ENCODE data around the gene FAM168B.

Gene FAM168B

GRCh38 chr2:131029812-131030211 is 63.4 kb downstream of the FAM168B start:
- peaks cover 7% of the 10 kb centered on the region for H3K4me1 Mint-ChIP-seq
- H3K4me3 Mint-ChIP-seq: no peak overlapping the region
- no peaks in the 10 kb centered on the region for H3K36me3 Mint-ChIP-seq
- peaks cover 20% of the 10 kb centered on the region for H3K27me3 Mint-ChIP-seq
- no peak overlapping the region for H3K27ac Mint-ChIP-seq
- H3K9me3 Mint-ChIP-seq: peaks cover 8% of the 10 kb centered on the region

GRCh38 chr2:131027566-131028528 is 65.4 kb downstream of the FAM168B start:
- peaks cover 20% of the 10 kb centered on the region for H3K27me3 Mint-ChIP-seq
- no peaks in the 10 kb centered on the region for H3K36me3 Mint-ChIP-seq
- peaks cover 8% of the 10 kb centered on the region for H3K9me3 Mint-ChIP-seq
- H3K4me3 Mint-ChIP-seq: no peak overlapping the region
- no peak overlapping the region for H3K27ac Mint-ChIP-seq
- H3K4me1 Mint-ChIP-seq: no peaks in the 10 kb centered on the region

DNA sequence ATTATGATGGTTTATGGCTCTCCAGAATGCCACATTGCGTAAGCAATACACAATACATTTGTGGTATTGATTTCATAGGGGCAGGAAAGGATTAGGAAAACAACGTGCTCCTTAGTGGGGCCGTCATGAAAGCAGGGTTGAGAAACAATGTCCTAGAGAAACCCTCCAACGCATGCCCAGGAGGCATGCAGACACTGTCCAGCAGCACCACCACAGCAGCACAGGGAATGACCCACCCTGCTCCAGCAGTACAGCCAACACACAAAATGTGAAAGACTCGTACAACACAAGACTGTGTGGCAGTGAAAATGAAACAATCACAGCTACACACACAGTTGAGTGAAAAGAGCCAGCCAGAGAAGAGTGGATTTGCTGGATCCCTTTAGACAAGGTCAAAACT is 66.3 kb downstream of the FAM168B start:
- H3K9me3 Mint-ChIP-seq: peaks cover 8% of the 10 kb centered on the region
- peaks cover 22% of the 10 kb centered on the region for H3K27me3 Mint-ChIP-seq
- H3K36me3 Mint-ChIP-seq: no peaks in the 10 kb centered on the region
- no peak overlapping the region for H3K4me3 Mint-ChIP-seq
- no peaks in the 10 kb centered on the region for H3K4me1 Mint-ChIP-seq
- no peak overlapping the region for H3K27ac Mint-ChIP-seq

GRCh38 chr2:131023758-131024157 is 69.5 kb downstream of the FAM168B start:
- peaks cover 23% of the 10 kb centered on the region for H3K27me3 Mint-ChIP-seq
- H3K27ac Mint-ChIP-seq: no peak overlapping the region
- H3K4me3 Mint-ChIP-seq: no peak overlapping the region
- H3K9me3 Mint-ChIP-seq: peaks cover 8% of the 10 kb centered on the region
- H3K4me1 Mint-ChIP-seq: no peaks in the 10 kb centered on the region
- no peaks in the 10 kb centered on the region for H3K36me3 Mint-ChIP-seq

DNA sequence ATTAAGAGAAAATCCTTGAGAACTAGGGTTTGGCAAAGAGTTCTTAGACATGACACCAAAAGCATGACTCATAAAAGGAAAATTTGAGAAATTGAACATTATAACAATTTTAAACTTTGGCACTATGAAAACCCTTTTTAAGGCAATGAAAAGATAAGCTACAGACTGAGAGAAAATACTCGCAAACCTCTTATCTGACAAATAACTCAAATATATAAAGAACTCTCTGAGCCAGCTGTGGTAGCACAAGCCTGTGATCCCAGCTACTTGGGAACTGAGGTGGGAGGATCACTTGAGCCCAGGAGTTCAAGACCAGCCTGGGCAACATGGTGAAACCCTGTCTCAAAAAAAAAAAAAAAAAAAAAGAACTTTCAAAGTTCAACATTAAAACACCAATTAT is 70.5 kb downstream of the FAM168B start:
- peaks cover 8% of the 10 kb centered on the region for H3K9me3 Mint-ChIP-seq
- H3K4me1 Mint-ChIP-seq: no peaks in the 10 kb centered on the region
- H3K4me3 Mint-ChIP-seq: no peak overlapping the region
- H3K27ac Mint-ChIP-seq: no peak overlapping the region
- no peaks in the 10 kb centered on the region for H3K36me3 Mint-ChIP-seq
- H3K27me3 Mint-ChIP-seq: peaks cover 27% of the 10 kb centered on the region

DNA sequence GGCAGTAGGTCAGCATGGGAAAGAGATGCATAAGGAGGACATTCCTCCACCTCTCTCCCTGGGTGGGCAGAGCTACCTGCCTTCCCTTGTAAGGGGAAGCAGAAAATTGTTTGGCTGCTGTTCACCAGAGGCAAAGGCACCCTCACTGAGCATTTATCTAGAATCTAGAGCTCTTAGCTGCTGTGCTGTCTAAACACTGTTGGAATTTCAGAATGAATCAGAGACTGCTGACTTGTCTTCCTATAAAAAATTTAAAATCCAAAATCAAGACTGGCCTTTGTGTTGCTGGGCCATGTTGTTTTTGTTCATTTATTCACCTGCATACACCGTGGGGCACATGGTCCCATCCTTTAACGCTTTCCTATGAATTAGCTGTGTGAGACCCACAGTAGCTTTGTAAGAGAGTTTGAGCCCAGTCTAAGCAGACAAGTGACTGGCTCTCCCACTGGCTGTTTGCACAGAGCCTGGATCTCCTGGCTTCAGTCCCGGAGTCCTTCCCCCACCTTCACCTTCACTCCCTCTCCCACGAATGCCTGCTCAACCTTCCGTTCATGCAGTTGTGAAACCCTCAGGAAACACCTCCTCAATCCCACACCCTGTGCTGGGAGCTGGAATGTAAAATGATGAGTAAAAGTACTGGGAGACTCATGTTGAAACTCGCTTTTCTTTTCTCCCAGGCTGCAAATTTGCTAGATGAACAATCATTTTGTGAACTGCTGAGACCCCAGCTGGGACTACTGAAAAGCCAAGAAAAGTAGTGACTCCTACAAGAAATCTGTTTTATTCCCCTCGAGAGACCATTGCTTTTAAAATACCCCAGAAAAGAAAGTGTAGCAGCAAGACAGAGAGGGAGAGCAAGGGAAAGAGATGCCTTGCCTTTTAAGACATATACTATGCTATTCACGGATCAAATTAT is 76.2 kb downstream of the FAM168B start:
- Mint-ChIP-seq H3K4me1 (no peaks in the 10 kb centered on the region), H3K36me3 (no peaks in the 10 kb centered on the region), H3K9me3 (no peaks in the 10 kb centered on the region), H3K27me3 (peaks cover 8% of the 10 kb centered on the region), H3K4me3 (no peak overlapping the region), H3K27ac (no peak overlapping the region)

DNA sequence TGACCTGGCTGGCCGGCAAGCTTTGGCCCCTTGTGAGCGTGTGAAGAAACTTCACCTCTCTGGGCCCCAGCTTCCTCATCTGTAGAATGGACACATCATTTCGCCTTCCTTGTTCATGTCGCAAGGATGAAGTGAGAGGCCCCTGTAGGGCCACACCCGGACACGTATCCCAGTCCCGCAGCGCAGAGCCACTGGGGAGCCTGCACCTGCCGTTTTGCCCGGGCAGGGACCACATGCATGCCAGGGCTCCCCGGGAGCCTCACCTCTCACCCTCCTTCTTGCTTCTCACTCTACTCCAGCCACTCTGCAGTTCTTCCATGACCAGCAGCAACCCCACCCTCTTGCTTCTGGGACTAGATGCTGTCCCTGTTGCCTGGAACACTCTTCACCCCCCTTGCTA is 77.5 kb downstream of the FAM168B start:
- peaks cover 6% of the 10 kb centered on the region for H3K27me3 Mint-ChIP-seq
- no peak overlapping the region for H3K4me3 Mint-ChIP-seq
- peaks cover 13% of the 10 kb centered on the region for H3K4me1 Mint-ChIP-seq
- no peaks in the 10 kb centered on the region for H3K9me3 Mint-ChIP-seq
- no peak overlapping the region for H3K27ac Mint-ChIP-seq
- H3K36me3 Mint-ChIP-seq: no peaks in the 10 kb centered on the region

DNA sequence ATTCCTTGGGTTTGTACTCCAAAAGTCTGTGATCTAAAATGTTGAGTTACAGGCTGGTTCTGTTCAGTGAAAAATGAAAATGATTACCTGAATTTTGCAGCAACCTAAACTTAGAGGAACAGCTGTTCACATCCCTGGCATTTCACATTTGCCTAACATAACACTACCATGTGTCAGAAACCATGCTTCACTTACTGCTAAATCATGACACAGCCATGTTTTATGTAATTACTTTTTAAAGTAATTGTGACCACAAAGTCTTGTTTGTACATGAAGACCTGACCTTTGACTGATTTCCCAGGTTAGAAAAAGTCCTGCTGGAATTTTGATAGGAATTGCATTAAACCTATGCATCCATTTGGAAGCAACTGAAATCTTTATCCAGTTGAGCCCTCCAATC is 79.1 kb downstream of the FAM168B start:
- Mint-ChIP-seq H3K9me3 (no peaks in the 10 kb centered on the region), H3K27ac (no peak overlapping the region), H3K4me1 (peaks cover 22% of the 10 kb centered on the region), H3K36me3 (no peaks in the 10 kb centered on the region), H3K27me3 (peaks cover 6% of the 10 kb centered on the region), H3K4me3 (no peak overlapping the region)

DNA sequence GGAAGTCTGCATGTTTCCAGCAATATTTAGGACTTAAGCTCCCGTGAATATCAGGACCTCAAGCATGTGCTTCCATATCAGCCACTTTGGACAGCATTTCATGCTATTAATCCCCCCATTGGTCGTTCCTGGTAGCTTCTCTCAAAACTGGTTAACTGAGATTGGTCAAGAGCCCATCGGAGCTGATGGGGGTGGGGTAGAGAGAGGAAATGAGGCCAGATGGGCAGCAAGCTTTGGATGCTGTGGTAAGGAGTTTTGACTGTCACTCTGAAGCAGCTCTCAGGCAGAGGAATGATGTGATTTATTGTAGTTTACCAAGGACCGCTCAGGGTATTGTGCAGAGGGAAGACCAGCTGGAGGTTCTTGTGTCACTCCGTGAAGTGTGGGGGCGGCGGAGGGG is 81.8 kb downstream of the FAM168B start:
- H3K27ac Mint-ChIP-seq: no peak overlapping the region
- H3K36me3 Mint-ChIP-seq: no peaks in the 10 kb centered on the region
- peaks cover 22% of the 10 kb centered on the region for H3K4me1 Mint-ChIP-seq
- no peak overlapping the region for H3K4me3 Mint-ChIP-seq
- H3K27me3 Mint-ChIP-seq: no peaks in the 10 kb centered on the region
- no peaks in the 10 kb centered on the region for H3K9me3 Mint-ChIP-seq

DNA sequence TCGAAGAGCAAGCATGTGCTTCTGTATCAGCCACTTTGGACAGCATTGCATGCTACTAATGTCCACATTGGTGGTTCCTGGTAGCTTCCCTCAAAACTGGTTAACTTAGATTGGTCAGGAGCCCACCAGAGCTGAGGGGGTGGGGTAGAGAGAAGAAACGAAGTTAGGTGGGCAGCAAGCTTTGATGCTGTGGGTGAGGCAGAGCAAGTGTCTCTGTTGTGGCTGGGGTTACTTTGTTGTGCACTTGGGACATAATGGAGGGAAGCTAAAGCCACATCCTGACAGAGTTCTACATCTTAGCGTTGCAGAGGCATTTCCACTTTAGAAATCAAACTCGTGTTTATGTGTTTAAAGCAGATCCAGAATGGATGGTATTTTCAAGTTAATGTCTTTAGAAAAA is 82.7 kb downstream of the FAM168B start:
- Mint-ChIP-seq H3K4me3 (no peak overlapping the region), H3K36me3 (no peaks in the 10 kb centered on the region), H3K27me3 (no peaks in the 10 kb centered on the region), H3K4me1 (peaks cover 22% of the 10 kb centered on the region), H3K27ac (no peak overlapping the region), H3K9me3 (no peaks in the 10 kb centered on the region)

GRCh38 chr2:131009713-131010475 is 83.4 kb downstream of the FAM168B start:
- Mint-ChIP-seq H3K4me3 (no peak overlapping the region), H3K36me3 (no peaks in the 10 kb centered on the region), H3K27me3 (no peaks in the 10 kb centered on the region), H3K4me1 (peaks cover 22% of the 10 kb centered on the region), H3K9me3 (no peaks in the 10 kb centered on the region), H3K27ac (no peak overlapping the region)

- Mint-ChIP-seq H3K9me3 (no peaks in the 10 kb centered on the region), H3K27ac (no peak overlapping the region), H3K36me3 (no peaks in the 10 kb centered on the region), H3K4me1 (peaks cover 22% of the 10 kb centered on the region), H3K4me3 (no peak overlapping the region), H3K27me3 (no peaks in the 10 kb centered on the region)
These were observed 84.3 kb downstream of the FAM168B start for GRCh38 chr2:131008967-131009366.

DNA sequence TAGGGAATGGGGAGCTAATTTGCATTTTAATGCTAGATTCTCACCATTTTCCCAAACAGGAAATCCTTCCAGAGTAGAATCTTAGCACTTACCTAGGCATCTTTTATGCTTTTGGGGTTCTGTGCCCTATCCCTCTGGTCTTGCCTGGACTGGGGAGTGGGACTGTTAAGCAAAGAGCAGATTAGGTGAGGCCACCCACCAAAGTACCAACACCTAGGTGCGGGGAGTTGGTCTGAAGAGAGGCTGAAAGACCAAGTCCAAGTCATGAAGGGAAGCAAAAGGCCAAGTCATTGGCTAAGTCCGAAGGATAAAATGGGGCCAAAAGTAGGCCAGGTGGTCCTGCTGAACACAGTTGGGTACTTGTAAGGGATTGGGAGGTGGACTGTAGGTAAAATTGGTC is 86.7 kb downstream of the FAM168B start:
- H3K27ac Mint-ChIP-seq: no peak overlapping the region
- no peaks in the 10 kb centered on the region for H3K36me3 Mint-ChIP-seq
- no peak overlapping the region for H3K4me3 Mint-ChIP-seq
- H3K9me3 Mint-ChIP-seq: no peaks in the 10 kb centered on the region
- peaks cover 7% of the 10 kb centered on the region for H3K27me3 Mint-ChIP-seq
- H3K4me1 Mint-ChIP-seq: peaks cover 17% of the 10 kb centered on the region

- H3K36me3 Mint-ChIP-seq: no peaks in the 10 kb centered on the region
These were observed 87.9 kb downstream of the FAM168B start for GRCh38 chr2:131005216-131005935.

More at GRCh38 chr2:131005216-131005935, 87.9 kb downstream of the FAM168B start:
- Mint-ChIP-seq H3K9me3 (no peaks in the 10 kb centered on the region), H3K4me3 (no peak overlapping the region), H3K27me3 (peaks cover 10% of the 10 kb centered on the region), H3K4me1 (peaks cover 6% of the 10 kb centered on the region), H3K27ac (no peak overlapping the region)

Data from activated naive CD4-positive, alpha-beta T cell treated with anti-CD3 and anti-CD28 coated beads, Interleukin-2, amount 50 U/mL, for 24 hours (primary cell).